ENCODE measurements around the gene SRRM4.

Gene SRRM4

GRCh38 chr12:119171691-119172425, 190.5 kb downstream of the SRRM4 start:
- no peak for DNase-seq

DNA sequence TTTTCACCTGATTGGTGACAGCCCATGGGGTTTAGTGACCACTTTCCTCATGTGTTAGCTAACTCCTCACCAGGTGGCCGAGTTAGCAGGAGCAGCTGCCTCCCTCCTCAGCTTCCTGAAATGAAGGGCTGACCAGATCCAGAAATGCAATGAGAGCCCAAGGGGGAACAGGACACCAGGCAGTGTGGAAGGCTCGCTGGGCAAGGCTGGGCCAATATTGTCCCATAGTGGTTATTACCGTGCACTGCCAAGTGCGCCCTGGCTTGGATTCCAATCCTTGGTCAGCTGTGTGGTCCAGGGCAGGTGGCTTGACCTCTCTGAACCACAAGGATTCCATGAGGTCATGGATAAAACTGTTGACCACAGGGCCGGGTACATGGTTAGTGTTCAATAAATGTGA, 193.7 kb downstream of the SRRM4 start:
- DNase-seq = no peak

DNA sequence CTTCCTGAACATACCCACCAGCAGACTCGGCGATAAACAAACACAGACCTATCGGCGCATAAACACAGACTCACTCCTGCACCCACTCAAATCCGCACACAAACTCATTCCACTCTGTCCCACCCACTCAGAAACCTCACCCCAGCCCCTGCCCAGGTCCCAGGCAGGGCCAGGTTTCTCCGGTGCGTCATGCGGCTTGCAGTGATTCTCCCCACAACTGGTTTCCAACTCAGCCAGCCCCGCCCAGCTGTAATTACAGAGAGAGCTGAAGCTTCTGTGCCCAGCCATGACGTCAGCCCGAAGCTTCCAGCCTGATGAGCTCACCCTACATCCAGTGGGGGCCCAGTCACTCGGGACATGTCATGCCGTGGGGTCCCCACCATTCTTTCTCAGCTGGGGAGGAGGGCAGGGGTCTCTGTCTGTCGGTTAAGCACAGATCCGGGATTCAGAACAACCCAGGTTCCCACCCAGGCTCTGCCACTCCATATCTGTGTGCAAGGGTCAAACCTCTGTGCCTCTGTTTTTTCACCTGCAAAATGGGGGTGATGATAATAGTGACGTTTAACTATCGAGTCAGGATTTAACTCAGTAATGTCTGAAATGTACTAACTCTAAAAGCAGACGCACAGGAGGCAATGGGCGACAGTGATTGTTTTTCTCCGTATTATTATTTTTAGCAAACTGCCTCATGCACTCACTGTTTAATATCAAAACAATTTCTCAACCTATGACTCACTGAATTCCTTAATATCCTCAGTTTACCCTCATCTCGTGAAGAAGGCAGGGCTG, 195.1 kb downstream of the SRRM4 start:
- peak; percentile 93 for DNase-seq

- DNase-seq = no peak
These were observed 195.7 kb downstream of the SRRM4 start for GRCh38 chr12:119177056-119177325.

DNA sequence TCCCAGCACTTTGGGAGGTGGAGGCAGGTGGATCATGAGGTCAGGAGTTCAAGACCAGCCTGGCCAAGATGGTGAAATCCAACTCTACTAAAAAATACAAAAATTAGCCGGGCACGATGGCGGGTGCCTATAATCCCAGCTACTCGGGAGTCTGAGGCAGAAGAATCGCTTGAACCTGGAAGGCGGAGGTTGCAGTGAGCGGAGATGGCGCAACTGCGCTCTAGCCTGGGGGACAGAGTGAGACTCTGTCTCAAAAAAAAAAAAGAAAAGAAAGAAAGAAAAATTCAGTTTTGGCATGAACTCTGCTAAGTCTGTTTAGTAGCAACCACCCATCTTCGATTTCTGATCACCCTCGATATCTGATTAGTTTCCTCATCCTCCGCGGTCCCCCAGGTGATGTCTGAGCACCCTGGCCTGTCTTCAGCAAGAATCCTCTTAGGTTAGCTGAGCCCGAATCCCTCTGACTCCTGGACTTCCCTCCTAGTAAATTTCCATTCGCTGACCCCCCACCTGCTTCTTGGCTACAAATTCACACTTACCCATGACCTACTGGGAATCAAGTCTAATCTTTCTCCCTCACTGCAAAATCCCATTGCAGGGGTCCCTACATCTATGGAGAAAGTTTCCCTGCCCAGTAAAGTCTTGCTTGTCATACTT, 196.5 kb downstream of the SRRM4 start:
- DNase-seq = no peak

GRCh38 chr12:119178544-119179334, 197.4 kb downstream of the SRRM4 start, which contains the start of gene HSPB8:
Gene HSPB8 (plus strand): TSS chr12:119178931. CDS start chr12:119179313, 382 bp downstream.
- DNase-seq = peak; percentile 75

- DNase-seq = peak; percentile 89
These were observed 198.1 kb downstream of the SRRM4 start for GRCh38 chr12:119179335-119180021.

DNA sequence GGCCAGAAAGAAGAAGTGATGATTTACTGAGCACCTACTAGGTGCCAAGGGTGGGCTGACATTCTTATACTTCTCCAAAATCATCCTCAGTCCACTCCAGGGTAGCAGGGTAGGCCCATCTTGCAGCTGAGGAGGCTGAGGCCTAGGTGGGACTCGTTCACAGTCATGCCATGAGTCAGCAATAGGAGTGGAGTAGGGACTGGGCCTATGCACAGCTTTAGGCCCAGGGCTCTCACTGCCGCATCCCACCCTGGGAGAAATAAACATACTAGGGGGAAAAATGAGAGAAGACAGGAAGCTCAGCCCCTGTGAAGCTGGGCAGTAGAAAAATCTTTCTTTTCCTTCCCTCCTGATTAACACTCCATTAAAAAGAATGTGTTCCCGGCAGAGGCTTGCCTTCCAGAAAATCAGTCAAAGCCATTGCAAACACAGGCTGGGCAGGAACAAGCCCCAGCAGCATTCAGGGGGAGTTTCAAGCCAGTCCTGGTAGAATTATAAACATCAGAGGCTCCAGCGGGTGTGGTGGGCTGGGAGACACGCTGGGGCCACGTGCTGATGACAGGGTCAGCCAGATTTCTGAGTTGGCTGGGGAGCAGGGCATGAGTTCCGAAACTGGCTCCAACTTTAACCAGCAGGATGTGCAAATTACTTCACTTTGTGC, 199.2 kb downstream of the SRRM4 start:
- peak; percentile 66 for DNase-seq

- no peak for DNase-seq
These were observed 199.9 kb downstream of the SRRM4 start for GRCh38 chr12:119181202-119181601.

DNA sequence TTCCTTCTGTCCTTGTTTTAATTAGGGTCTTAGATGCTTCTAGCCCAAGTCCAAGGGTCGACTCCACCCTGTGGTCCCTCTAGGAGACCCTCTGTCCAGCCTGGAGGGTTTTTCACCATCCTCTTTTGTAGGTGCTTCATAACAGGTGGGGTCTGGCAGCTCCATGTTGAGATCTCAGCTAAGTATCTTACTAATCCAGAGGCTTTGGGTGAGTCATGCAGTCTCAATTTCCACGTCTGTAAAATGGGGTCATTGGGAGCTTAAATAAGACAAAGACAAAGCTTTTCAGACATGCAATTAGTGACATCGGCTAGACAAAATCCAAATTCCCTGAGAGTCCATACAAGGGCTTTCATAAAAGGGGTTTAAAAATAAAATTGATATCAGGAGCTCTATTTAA, 200.6 kb downstream of the SRRM4 start:
- DNase-seq = peak; percentile 19

DNA sequence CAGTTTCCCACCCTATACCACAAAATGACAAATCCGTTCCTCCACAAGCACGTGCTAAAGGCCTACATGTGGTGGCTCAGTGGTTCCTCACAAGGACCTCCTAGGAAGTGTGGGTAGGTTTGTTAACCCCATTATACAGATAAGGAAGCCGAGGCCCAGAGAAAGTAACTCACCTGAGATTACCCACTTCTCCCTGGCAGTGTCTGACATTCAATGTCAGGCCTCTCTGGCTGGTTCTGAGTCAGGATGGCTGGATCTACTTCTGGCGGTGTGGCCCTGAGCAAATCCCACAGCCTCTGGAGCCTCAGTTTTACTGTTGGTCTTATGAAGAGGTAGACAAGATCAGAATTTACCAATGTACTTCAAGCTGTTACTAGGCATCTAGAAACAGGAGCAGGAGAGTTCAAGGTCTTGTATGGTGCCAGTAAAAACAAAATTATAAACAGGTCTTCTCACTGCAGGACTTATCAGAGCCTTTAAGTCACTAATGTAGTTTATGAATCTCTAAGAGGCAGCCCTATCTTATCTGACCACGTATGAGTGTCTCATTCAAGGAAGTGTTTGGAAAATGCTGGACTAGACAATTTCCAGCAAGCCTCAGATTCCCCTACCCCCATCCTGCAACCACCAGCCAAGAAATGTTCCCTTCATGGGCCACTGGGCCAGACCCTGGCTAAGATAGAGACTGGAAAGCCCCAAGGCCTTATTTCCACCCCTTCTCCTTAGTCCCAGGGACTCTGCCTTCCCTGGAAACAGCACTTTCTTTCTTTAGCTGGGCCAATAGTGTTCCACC, 201.6 kb downstream of the SRRM4 start:
- no peak for DNase-seq

GRCh38 chr12:119183942-119184695, 202.8 kb downstream of the SRRM4 start:
- no peak for DNase-seq

- no peak for DNase-seq
These were observed 213.9 kb downstream of the SRRM4 start for GRCh38 chr12:119195256-119195655.

DNA sequence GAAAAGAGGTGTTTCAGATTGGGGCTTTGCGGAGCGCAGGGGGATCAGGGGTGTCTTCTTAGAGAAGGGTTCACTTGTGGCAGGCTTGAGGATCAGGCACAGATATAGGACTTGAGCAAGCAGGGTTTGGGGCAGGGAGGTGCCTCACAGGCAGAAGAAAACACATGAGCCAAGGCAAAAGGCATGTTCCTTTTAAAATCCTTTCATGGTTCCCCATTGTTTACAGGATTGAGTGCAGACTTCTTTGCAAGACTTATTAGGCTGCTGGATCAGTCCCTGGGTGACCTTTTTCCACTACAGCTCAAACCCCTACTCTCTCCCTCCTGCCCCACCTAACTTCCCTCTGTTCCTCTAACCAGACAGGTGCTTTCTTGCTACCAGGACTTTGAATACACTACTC, 217.1 kb downstream of the SRRM4 start:
- DNase-seq = no peak

GRCh38 chr12:119200601-119201000, 219.3 kb downstream of the SRRM4 start:
- no peak for DNase-seq

DNA sequence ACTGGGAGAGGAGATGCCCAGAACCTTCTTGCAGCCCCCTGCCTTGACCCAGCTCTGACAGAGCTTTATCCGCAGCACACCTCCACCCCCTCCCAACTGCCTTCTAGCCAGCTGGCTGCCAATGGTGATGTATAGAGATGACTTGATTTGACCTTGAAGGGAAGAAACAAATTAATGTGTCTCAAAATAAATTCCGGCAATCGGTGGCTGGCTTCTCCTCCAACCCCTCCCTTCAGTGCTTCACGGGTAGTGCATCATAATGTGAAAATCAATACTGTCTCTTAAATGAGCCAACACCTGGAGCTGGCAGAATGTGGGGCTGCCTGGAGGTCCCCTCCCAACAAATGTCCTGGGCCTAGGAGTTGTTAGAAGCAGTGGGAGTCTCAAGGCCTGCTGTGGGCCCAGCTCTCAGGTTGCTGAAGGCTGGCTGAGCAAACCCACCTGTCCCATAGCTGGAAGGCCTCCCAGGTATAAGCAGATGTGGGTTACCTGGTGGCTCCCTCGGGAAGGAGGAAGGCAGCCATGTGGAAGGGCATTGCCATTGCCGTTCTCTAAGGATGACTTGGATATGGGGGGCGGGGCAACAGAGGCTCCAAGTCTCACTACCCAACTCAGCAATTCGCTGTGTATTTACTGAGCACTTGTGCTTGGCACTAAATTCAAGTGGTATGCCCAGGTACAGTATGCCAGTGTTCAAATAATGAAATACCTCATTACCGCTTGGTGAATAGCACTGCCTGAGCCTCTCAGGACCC, 220.6 kb downstream of the SRRM4 start:
- no peak for DNase-seq

- no peak for DNase-seq
These were observed 221.2 kb downstream of the SRRM4 start for GRCh38 chr12:119202544-119202943.

DNA sequence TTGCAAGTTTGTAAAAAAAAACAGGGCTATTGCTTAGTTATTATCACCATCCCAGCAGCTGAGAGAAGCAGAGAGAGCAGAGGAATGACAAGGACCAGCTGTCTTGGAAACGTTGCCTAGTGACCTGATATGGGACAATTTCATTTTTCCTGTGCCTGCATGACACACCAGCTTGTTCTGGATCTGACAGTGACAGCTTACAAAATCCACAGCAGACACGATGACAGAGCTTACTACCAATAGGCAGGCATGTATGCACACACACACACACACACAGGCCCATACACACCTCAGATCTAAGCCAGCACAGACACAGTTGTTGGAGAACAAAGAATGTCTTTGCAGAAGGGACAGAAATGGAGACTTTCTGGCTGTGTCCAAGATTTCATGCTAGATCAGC, 222.8 kb downstream of the SRRM4 start:
- no peak for DNase-seq

DNA sequence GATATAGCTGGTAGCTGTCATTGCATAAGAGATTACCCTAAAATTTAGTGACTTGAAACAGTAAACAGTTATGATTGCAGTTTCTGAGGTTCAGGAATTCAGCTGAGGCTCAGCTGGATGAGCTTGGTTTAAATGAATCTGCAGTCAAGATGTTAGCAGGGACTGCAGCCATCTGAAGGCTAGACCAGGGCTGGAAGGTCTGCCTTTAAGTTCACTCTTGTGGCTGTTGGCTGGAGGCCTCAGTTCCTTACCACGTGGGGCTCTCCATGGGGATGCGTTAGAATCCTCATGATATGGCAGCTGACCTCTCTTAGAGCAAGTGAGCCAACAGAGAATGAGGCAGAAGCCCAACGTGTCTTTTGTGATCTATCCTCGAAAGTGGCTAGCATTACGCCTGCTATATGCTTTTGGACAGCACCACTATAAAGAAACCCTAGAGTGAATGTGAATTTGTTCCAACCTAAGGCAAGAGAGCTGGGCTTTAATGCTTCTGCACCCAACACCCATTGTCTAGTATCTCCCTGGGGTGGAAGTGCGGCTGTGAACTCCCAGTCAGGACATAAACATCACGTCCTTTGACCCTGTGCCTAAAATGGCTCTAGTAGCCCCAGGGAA, 223.4 kb downstream of the SRRM4 start:
- no peak for DNase-seq
